HG02623 (cell line): ENCODE results near the gene PPME1.
"Not testable (repeated sequence)": the region's sequence is repeated elsewhere in the genome, so short reads cannot be mapped to it uniquely, and the experiment has no call there.

Experiments used
- ATAC-seq: cut with Tn5 transposase; IDR thresholded peaks from one replicate; pipeline ENCODE4 v1.9.1; 2021; ENCODE audit warnings: moderate library complexity; ENCODE audit not compliant: unreplicated experiment

PPME1 gene, protein sequence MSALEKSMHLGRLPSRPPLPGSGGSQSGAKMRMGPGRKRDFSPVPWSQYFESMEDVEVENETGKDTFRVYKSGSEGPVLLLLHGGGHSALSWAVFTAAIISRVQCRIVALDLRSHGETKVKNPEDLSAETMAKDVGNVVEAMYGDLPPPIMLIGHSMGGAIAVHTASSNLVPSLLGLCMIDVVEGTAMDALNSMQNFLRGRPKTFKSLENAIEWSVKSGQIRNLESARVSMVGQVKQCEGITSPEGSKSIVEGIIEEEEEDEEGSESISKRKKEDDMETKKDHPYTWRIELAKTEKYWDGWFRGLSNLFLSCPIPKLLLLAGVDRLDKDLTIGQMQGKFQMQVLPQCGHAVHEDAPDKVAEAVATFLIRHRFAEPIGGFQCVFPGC

DNA sequence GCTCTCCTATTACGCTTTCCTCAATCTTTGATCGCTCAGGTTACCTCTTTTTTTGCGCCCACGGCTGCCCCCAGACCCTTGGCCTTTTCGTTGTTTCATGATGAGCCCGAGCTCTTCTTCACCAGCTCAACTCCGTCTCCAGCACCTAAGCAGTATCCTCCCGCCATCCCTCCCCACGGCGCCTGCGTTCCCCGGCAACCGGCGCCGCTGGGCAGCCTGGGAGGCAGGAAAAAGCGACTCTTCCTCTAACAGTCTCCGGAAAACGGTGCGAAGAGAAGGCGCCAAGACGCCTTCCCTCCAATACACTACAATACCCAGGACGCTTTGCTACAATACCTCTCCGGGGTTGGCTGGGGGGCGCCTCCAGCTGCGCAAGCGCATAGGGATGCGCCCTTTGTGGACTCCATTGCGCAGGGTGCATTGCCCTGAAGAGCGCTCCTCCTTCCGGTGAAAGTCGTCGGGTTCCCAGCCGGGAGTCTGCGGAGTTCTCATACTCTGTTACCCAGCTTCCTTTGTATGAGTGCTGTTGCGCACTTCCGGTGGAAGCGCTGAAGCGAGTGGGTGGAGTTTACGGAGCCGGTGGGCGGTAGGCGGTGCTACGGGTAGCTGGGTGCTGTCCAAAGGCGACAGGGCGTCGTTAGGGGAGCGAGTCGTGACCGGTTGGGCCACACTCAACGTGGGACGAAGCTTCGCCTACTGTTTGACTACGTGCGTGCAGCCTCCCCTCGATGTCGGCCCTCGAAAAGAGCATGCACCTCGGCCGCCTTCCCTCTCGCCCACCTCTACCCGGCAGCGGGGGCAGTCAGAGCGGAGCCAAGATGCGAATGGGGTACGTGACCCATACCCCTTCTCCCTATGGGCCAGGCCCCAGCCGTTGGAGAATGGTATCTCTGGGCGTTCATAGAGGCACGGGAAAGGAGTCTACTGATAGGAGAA lies at the start of gene PPME1, which contains the start of gene C2CD3:
Gene PPME1, plus strand, starts transcription at position 596 of the 936 bp plus-strand sequence. Its CDS starts 133 bp downstream, at position 729.
Gene C2CD3, minus strand, starts transcription at position 309 of the 936 bp plus-strand sequence. Its CDS starts 210 bp downstream, at position 99.
- ATAC-seq: peak; percentile 93

DNA sequence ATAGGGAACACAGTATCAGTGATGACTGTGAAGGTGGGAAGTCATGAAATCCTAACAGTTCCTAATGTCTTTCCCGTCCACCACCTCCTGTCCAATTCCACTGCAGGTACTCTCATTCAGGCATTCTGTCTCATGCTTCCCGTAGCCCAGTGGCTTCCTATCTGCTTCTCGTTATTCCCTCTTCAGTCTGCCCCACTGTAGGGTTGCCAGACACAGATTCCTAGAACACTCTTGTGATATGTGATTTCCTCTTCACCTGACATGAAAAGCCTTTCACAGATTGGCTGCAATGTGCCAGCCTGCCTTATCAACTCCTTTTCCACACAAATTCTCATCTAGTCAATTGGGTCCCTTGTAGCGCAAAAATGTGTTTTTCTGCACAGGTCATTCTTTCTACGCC lies 49.3 kb upstream of the PPME1 start:
- no peak for ATAC-seq

DNA sequence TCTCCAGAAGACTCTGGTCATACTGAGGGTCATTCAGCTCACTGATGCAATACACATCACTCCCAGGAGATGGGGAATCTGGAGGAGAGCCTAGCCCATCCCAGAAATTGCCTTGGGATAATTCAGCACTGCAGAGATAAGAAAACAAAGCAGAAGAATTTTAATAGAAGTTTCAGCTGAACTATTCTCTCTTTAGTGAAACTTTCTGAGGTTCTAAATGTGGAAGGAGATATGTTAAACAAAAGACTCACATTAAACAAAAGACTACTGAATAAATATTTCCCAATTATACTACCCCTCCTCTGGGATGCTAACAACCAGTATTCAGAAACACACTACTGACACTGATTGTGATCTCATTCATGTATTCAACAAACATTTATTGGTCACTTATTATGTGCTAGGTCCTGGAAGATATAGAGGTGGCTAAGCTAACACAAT lies 48.1 kb upstream of the PPME1 start:
- ATAC-seq: no peak

DNA sequence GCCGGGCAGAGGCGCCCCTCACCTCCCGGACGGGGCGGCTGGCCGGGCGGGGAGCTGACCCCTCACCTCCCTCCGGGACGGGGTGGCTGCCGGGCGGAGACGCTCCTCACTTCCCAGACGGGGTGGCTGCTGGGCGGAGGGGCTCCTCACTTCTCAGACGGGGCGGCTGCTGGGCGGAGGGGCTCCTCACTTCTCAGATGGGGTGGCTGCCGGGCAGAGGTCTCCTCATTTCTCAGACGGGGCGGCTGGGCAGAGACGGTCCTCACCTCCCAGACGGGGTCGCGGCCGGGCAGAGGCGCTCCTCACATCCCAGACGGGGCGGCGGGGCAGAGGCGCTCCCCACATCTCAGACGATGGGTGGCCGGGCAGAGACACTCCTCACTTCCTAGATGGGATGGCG lies 42.0 kb upstream of the PPME1 start:
- not testable (repeated sequence) for ATAC-seq

DNA sequence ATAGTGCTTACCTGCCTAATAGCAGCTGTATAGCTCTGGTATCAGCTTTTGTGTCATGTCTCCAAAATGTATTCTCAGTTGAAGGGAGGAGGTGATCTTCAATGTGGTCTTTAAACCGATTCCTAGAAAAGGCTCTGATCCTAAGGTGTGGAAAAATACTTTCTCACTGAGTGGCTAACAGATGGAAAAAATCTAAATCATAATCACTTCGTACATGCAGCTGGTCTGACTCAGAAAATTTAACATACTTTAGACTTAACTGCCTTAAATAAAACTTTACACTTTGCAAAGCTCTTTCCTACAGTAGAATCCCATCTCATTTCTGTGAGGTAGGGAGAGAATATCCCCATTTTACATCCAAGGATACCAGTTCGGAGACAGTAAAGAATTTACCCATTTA lies 38.3 kb upstream of the PPME1 start:
- ATAC-seq: no peak

DNA sequence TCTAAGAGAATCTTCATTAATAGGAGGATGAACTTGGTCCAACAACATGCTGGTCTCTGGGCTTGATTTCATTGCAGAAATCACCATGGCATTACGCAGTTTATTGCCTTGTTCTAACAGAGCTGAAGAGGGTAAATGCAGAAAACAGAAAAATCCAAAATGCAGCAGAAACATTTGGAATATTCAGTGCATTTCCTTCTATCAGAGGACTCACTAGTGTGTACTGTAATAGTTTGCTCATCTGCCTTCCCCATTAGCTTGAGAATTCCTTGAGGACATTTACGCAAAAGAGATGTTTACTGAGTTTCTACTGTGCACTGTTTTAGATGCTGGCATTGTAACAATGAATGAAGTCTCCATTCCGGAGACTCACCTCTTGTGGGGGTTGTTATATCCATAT lies 37.7 kb upstream of the PPME1 start:
- ATAC-seq: no peak

DNA sequence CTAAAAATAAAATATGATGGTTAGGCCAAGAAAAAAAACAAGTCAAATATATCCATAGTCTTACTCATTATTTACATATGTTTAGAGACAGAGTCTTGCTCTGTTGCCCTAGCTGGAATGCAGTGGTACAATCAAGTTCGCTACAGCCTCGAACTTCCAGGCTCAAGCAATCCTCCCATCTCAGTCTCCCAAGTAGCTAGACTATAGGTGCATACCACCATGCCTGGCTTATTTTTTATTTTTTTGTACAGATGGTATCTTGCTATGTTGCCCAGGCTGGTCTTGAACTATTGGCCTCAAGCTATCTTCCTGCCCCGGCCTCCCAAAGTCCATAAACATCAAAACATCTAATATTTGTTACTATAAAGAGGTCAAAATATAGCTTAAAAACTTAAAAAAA lies 36.4 kb upstream of the PPME1 start:
- no peak for ATAC-seq

DNA sequence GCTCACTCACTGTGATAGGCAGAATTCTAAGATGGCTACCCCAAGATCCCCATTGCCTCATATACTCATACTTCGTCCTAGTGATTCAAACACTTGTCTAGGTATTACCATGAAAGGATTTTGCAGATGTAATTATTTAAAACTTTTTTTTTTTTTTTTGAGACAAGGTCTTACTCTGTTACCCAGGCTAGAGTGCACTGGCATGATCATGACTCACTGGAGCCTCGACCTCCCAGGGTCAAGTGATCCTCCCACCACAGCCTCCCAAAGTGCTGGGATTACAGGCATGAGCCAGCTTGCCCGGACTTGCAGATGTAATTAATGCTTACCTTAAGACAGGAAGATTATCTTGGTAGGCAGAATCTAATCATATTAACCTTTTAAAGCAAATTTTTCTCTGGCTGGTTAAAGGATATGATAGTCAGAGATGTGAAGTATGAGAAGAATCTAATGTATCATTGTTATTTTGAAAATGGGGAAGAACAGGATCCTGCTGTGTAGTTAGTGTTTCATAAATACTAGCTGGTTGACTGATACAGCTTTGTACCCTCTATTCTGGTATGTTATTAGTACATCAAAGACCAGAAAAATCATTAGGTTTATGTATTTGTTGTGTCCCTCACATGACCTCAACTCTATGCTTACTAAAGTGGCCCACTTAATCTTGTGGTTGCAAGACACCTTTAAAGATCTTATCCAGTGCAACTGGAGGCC lies 35.8 kb upstream of the PPME1 start:
- ATAC-seq: no peak

DNA sequence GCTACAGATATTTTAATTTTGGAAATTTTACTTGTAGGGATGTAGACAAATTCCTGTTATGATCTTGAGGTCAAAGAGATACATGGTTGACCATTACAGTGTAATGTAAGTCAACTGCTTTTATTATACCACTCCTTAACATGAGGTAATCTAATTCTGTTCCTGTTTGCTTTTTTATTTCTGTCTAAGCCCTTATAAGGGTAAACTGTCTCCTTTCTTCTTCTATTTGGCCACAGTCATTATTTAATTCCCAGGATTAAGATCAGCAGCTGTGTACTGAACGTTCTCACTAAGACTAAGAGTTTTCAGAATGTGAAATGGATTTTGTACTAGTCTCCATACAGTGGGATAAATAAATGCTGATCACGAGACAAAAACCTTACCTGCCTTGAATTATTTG lies 33.1 kb upstream of the PPME1 start:
- ATAC-seq: no peak

DNA sequence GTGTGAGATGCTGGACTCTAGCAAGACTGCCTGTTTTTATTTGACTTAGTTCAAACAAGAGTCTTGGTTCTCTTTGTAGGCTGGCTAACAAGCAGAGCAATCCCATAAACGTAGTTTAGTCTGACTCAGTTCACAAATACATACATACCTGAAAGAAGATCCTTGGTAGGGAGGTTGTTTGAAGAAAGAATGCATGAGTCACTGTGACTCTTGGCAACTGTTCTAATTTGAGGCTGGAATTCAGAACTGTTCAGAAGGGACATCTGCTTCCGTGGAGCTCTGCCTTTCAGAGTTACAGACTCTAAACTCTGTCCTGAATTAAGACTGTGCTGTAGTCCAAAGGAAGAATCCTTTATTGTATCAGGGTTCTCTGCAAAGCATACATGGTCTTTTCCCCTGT lies 32.5 kb upstream of the PPME1 start:
- no peak for ATAC-seq

DNA sequence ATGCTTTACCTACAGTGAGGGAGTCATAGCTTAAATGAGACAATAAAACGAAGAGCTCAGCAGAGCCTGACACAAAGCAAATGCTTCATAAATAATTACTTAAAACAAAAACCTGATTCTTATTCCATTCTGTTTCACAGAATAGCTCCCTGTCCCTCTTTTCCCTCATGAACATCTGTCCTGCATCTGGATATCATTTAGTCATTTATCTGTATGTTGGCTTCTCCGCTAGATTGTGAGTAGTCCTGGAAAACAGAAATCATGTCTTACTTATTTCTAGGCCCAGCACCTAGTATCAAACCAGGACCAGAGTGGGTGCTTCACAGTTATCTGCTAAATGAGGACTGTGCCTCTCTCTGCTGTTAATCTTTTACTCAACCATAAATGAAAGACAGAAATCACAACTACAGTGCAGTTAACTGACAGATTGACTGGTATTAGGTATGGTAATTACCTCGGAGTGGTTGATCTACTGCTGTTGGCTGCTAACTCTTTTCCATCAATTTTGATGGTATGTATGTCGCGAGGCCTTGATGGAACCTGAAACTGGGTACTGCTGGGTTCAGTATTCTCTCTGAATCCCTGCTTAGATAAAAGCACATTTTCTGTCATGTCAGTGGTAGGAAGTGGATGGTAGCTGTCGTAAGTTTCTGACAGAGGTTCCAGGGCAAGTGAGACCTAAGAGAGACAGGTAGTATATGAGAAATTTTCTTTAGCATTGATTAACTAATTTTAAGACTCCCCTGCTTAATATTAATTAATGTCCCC lies 31.8 kb upstream of the PPME1 start:
- ATAC-seq: no peak

DNA sequence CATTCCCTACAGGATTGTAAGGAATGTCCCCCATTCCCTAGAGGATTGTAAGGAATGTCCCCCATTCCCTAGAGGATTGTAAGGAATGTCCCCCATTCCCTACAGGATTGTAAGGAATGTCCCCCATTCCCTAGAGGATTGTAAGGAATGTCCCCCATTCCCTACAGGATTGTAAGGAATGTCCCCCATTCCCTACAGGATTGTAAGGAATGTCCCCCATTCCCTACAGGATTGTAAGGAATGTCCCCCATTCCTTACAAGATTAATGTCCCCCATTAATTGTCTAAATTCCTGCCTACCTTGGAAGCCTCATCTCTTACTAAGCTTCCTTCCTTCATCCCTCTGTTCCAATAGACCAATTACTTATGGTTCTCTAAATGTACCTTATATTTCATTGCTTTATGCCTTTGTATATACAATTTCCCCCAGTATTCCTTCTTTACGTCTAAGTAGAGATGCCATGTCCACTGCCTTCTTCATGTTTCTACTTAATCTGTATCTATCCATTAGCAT lies 31.1 kb upstream of the PPME1 start:
- not testable (repeated sequence) for ATAC-seq

DNA sequence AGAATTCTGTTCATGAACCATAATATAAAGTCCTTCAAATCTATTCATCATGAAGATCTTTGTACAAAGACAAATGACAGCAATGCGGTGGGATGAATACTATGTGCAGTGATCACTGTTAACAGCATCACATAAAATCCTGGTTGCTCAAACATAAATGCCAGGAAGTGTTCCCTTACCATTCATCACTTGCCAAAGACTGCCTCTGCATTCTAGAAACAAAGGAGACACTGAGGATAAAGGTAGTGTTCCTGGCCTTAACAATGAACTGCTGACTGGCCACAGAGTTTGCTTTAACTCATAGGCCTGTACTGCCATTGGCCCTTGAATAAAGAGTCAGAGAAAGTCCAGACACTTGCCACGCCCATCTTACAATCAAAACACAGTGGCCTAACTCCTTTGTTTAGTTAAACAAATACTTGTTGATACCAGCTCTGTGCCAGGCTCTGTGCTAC lies 29.8 kb upstream of the PPME1 start:
- no peak for ATAC-seq

DNA sequence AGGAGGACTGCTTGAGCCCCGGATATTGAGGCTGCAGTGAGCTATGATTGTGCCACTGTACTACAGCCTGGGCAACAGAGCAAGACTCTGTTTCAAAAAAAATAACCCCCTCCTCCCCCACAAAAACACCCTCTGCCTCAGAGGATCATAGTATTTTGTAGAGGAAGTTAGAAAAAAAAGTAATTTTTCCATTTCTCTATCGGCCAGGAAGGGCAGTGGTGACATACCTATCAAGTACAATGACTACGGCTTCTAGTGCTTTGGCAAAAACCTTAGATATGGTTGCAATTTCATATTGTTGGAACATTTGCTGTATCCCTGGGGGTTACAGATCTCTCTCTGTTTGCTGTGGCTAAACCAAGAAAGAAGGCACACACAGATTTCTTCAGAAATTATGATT lies 29.2 kb upstream of the PPME1 start:
- no peak for ATAC-seq

DNA sequence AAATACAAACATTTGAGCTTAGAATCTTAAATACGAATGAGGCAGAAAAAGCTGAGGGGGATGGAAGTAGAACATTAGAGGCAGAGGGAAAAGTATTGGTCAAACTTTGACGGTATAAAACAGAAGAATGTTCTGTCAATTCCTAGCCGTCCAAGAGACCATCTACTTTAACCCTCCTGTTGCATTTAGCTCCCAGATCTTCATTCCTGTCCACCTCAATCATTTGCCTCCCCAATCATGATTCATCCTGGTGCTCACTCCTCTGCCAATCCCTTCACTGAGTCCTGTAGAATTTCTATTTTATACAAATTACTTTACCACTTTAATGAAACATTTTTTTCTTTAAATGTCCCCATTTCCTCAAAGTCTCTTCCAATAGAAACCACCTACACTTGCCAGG lies 28.5 kb upstream of the PPME1 start:
- no peak for ATAC-seq

DNA sequence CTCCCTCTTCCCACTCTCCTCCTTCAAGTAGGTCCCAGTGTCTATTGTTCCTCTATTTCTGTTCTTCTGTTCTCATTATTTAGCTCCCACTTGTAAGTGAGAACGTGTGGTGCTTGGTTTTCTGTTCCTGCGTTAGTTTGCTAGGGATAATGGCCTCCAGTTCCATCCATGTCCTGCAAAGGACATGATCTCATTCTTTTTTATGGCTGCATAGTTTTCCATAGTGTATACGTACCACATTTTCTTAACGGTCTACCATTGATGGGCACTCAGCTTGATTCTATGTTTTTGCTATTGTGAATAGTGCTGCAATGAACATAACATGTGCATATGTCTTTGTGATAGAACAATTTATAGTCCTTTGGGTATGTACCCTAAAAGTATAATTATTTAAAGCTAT lies 26.5 kb upstream of the PPME1 start:
- ATAC-seq: no peak

DNA sequence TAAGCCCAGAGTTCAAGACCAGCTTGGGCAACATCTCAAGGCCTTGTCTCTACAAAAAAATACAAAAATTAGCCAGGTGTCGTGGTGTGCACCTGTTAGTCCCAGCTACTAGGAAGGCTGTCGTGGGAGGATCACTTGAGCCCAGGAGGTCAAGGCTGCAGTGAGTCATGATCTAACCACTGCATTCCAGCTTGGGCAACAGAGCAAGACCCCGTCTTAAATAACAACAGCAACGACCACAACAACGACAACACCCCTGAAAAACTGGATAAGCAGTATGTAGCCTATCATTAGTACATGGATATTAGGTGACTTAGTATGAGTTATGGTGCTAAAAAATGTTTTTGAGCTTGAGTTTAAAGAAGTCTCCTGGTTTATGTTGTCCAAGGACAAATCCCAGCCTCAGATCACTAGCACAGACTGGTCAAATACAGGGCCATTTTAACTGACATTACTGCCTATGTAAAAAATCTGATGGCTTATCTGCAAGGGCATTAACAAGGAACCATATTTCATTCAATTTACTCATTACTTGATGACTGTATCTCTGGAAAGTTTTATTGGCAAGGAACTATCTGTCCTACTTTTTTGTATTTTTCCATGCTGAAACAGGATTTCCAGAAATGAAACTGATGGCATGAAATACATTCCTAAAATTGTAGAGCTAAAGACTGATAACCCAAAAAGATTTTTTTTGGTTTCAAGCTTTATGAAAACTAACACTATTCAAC lies 23.7 kb upstream of the PPME1 start:
- ATAC-seq: no peak

DNA sequence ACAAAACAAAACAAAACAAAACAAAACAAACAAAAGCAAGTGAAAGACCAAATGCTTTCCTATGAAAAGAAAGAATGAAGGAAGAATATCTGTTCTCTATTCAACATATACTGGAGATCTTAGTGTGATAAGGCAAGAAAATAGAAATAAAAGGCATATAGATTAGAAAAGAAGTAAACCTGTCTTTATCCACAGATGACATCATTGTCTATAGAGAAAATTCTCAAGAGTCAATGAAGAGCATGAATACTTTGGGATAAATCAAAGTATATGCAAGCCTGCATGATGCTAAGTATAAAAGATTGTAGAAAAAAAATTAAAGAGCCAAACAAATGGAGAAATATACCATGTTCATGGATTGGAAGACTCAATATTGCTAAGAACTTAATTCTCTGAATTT lies 17.9 kb upstream of the PPME1 start:
- ATAC-seq: no peak

DNA sequence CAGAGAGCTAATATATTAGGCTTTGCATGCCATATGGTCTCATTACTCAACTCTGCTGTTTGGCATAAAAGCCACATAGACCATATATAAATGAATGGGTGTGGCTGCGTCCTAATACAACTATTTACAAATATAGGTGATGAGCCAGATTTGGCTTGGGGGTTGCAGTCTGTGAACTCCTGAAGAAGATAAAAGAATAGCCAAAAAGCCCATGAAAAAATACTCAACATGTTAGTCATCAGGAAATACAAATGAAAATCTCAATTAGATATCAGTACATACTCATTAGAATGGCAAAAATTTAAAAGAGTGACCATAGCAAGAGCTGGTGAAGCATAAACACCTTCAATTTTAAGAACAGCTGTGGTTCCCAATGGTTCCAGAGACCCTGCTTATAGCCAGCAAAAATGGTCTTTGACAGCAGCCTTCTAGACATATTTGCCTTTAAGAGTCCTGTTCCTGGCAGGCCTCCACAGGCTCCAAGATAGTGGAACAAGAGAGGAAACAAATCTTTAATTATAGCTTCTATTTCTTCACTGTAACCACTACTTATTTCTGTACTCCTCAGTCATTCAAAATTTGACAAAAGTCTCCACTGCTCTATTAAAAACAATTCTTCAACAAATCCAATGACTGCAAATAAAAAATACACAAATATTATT lies 16.3 kb upstream of the PPME1 start:
- ATAC-seq: no peak
